GM20431 (cell line): ENCODE measurements around the gene FHOD3.

Experiments used
- in situ Hi-C: fragments of 300-500 bp; cut with MseI, MboI; formaldehyde crosslinking; loops from one replicate; pipeline ENCODE4 v1.15.0; 2020; ENCODE audit warnings: low sequenced_read_pairs; ENCODE audit not compliant: unreplicated experiment

Gene FHOD3

DNA sequence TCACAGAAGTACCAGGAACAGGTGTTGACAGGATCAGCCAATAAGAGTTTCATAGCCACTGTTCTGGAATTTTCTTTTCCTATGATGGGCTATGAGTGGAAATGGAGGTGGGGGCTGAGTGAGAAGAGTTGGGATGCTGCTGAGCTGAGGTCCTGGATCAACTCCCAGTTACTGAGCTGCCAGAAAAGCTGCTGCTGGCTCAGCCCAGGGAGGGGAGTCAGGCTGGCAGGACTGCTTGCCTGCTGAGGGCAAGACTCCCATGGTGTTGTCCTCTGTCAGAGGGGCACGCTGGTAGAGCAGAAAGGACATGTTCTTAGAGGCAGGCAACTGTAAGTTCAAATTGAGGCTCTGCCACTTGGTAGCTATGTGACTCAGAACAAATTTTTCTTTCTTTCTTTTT lies 519.5 kb downstream of the FHOD3 start:
- in situ Hi-C loops = loop anchor here (25.0 kb wide), 1 partner anchor 130 kb away; no protein-coding TSS in a partner anchor

DNA sequence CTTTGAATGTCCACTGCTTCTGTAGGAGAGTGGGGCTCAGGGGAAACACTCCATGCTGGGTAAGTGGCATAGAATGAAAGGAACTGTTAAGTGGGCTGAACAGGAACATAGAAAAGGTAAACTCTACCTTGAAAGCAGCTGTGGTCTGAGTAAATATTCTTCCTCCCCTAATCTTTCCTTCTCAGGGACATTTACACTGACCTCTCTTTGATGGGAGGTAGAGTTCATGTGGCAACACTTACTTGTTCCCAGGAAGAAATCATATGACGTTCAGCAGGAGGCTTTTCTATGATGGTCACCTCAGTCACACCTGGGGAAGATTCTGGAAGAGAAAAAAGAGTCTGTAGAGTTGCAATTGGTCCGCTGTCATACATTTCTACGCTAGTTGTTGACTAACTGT lies 521.1 kb downstream of the FHOD3 start:
- in situ Hi-C loops = loop anchor here (25.0 kb wide), 1 partner anchor 131 kb away; no protein-coding TSS in a partner anchor

DNA sequence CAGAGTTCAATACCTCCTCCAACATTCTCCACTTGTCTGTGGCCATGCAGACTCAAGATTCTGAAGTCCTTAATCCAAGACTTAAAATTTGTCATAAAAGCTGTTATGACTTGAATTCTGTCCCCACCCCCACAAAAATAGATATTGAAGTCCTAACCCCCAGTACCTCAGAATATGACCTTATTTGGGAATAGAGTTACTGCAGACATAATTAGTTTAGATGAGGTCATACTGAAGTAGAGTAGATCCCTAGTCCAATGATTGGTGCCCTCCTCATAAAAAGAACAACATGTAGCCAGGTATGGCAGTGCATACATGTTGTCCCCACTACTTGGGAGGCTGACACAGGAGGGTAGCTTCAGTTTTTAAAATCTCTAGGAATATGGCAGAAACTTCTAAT lies 522.1 kb downstream of the FHOD3 start:
- in situ Hi-C loops = loop anchor here (25.0 kb wide), 1 partner anchor 132 kb away; no protein-coding TSS in a partner anchor

DNA sequence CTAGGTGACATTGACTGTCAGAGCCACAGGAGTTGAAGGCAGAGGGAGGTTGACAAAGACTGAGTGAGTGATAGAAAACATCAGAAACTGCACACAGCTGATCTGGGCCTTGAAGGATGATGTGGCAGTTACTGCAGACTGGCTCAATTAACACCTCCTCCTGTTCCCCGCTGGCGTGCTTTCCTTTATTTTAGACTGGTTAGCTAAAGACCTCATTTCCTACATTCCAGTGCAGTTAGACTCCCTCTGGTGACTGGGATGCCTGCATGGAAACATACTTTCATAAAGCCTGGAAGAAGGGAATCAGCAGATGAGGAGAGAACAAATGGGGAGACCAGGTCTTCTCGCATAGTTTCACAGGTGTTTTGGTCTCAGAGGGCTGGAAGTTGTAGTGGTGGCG lies 524.2 kb downstream of the FHOD3 start:
- in situ Hi-C loops = loop anchor here (25.0 kb wide), 1 partner anchor 134 kb away; no protein-coding TSS in a partner anchor

DNA sequence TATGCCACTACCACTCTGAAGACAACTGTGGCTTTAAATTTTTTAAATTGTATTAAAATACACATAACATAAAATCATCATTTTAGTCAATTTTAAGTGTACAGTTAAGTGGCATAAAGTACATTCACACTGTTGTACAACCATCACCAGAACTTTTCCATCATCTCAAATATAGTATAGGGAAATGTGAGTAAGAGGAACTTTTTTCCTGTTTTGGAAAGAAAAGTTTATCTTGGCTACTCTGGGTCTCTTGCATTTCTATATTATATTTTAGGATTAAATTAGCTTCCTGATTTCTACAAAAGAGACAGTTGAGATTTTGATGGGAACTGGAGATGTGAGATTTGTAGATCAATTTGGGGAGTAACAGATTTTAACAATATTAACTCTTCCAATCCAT lies 528.0 kb downstream of the FHOD3 start:
- in situ Hi-C loops = no loop called here

DNA sequence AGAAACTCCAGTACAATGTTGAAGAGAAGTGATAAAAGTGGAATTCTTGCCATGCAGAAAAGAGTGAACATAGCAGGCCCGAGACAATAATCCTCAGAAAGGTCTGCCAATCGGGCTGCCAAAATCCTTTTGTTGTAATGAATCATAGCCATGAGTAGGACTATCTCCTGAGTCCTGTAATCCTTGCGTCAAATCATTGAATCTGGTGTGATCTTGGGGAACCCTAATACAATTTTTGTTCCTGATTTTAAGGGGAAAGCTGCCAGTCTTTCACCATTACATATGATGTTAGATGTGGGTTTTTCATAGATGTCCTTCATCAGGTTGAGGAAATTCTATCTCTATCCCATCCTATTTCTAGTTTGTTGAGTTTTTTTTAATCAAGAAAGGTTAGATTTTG lies 529.0 kb downstream of the FHOD3 start:
- in situ Hi-C loops = no loop called here

DNA sequence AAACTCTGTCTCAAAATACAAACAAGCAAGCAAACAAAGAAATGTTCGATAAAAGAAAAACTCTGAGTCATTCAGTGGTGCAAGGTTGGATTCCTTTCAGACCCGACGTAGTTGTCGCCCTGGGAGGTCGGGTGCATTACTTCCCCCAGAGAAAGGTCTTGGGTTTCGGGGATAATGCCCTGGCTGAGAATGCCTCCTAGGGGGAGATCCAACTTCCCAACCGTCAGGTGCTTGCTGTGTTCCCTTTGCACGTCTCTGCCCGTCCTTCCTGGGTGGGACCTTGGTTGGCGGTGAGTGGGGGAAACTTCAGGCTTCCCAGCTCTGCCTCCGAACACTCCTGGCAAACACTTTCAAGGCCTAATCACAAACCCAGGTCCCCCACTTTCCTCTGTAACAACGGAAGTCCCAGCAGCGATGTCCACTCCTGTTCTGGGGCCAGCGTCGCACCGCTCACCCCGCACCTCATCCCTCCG lies 530.7 kb downstream of the FHOD3 start:
- in situ Hi-C loops = no loop called here

DNA sequence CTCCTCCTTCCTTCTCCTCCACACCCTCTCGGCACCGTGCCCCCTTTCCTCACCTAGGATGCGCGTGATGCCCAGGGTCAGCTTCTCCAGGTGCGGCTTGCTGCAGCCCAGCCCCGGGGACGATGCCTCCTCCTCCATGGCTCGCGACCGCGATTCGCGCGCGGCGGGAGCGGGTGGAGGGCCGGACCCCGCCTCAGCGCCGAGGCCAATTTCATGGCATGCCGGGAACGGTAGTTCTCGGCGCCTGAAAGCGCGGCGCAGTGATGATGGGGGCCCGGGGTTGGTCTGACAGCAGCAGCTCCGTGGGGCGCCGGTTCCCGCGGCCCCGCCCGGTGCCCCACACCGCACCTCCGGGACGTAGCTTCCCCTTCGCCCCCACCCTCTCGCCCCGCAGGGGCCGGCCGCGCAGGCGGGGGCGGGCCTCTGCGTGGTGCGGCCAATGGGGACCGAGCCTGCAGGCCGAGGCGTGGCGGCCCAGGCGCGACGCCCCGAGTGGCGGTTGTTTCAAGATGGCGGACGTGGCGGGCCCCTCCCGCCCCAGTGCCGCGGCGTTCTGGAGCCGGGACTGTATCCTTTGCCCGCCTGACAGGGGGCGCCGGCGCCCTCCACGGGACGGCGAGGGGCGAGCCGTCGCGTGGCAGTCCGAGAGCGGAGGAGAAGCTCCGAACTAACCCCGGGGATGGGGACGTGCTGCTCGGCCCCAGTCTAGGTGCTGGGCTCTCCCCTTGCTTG lies 531.3 kb downstream of the FHOD3 start, which contains the start of the genes KIAA1328 and TPGS2:
TSS of gene KIAA1328 (plus strand) at position 498 of the 732 bp plus-strand sequence. CDS start at position 510, 12 bp downstream.
TSS of gene TPGS2 (minus strand) at position 373 of the 732 bp plus-strand sequence. CDS start at position 138, 235 bp downstream.
- in situ Hi-C loops = no loop called here
